GM21381 (cell line): ENCODE measurements around the gene EVI2B.
"Not testable (repeated sequence)": the region's sequence is repeated elsewhere in the genome, so short reads cannot be mapped to it uniquely, and the experiment has no call there.

Source experiments
- ATAC-seq: cut with Tn5 transposase; IDR thresholded peaks from one replicate; pipeline ENCODE4 v1.9.1; 2021; ENCODE audit warnings: mild to moderate bottlenecking, moderate library complexity; ENCODE audit not compliant: unreplicated experiment

Gene EVI2B, protein sequence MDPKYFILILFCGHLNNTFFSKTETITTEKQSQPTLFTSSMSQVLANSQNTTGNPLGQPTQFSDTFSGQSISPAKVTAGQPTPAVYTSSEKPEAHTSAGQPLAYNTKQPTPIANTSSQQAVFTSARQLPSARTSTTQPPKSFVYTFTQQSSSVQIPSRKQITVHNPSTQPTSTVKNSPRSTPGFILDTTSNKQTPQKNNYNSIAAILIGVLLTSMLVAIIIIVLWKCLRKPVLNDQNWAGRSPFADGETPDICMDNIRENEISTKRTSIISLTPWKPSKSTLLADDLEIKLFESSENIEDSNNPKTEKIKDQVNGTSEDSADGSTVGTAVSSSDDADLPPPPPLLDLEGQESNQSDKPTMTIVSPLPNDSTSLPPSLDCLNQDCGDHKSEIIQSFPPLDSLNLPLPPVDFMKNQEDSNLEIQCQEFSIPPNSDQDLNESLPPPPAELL

DNA sequence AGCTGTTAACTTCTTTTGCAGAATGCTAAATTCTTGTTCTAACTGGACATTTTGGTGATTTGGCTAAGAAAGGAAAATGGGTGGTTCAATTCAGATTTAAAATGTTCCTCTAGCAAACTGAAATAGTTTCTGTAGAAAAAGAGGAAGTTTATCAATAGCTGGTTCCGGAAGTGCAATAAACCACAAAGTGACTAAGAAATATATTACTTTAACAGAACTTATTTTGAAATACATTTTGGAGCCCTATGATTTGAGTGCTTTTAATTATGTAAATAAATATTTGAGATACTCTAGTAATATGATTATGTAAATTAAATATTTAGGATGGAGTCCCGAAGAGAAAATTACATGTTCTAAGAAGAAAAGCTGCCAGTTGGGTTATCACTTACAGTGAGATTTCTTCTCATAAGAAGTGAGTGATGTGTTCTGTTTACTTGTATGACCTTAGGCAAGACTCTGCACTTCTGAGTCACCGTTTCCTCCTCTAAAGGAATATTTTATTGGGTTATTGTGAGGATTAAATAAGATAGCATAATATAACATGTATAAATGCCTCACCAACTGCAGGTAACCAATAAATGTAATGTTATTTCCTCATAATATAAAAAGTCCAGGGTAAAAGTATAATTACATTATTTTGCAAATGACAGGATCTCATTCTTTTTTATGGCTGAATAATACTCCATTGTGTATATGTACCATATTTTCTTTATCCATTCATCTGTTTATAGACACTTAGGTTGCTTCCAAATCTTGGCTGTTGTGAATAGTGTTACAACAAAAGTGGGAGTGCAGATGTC is at the start of gene EVI2B:
Gene EVI2B, minus strand, starts transcription at position 73 of the 800 bp plus-strand sequence. CDS start 8,445 bp downstream, outside the sequence.
- ATAC-seq: no peak

DNA sequence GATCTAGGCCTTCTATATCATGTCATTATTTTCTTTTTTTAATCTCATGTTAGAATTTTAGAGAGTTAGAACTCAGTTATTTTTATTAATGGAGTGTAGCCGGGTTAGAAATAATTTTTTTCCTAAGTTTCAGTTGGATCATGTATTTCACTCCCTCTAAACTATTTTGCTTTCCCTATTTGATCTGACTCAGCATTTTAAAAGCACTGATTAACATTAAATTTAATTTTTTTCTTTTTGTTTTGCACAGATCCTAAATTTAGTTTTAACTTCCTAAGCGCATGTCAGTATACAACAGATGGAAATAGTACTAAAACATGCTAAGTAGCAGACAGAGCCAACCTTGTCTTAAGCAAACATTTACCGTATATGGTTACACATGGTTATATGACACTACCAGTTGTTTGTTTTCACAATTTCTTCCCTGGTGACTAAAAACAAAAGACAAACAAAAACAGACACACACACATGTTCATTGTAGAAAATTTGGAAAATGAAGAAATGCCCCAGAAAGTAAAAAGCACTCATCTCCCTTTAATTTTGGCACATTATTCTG is 44.1 kb upstream of the EVI2B start:
- ATAC-seq: no peak

DNA sequence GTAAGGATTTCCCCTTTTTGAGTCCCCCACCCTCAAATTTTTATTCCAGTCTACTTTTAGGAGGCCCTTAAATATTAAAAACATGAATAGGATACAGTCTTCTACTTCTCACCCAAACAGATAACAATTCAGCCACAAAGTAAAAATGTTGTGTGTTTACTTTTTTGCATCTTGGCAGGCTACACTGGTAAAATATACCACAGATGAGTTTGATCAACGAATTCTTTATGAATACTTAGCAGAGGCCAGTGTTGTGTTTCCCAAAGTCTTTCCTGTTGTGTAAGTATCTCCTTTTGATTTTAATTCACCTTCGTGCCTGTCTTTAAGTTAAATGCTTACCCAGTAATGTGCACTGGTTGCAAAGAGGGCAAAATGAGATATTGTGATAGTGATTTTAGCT is 43.2 kb upstream of the EVI2B start:
- ATAC-seq: no peak

DNA sequence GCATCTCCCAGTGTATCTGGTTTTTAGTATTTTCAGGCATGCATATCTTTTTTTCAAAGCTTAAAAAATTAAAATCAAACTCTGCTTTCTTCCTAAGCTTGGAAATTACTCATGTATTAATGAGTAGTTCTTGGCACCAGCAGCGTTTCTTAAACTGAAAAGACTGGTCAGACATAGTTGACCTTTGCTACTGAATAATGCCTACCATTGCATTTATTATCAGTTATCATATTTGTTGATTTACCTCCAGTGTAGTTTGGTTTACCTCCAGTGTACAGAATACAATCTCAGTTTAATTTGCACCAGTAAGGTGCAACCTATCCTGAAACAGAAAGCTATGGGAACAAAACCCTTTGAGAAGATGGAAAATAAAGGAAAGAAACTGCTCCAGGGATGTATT is 42.1 kb upstream of the EVI2B start:
- no peak for ATAC-seq

DNA sequence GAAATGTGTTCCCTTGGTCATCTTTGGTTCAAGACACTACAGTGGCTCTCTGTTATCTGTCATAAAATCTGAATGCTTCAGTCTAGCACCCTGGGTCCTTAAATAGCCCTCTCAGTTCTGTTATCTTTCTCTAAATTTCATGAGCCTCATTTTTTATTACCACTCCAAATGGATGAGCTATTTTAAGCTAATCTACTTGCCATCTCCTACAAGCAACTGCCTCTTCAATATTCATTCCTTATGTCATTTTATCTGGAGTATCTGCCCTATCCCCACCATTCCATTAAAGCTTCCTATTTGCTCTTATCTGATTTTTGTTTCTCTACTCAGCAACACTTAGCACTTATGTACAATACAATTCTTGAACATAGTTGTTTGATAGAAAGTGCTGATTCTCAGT is 35.6 kb upstream of the EVI2B start:
- ATAC-seq: no peak

DNA sequence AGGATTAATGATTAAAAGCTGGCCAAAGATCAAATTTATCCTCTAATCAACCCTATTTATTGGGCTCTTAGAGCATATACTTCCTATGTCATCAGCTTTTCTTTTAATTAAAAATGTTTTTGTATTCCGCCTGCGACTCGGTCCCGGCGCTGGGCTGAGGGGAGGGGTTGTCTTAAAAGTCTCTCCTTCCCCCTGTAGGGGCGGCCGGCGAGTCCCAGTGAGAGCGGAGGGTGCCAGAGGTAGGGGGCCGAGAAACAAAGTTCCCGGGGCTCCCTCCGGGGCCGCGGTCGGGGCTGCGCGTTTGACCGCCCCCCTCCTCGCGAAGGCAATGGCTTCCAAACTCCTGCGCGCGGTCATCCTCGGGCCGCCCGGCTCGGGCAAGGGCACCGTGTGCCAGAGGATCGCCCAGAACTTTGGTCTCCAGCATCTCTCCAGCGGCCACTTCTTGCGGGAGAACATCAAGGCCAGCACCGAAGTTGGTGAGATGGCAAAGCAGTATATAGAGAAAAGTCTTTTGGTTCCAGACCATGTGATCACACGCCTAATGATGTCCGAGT is 31.4 kb upstream of the EVI2B start:
- not testable (repeated sequence) for ATAC-seq

DNA sequence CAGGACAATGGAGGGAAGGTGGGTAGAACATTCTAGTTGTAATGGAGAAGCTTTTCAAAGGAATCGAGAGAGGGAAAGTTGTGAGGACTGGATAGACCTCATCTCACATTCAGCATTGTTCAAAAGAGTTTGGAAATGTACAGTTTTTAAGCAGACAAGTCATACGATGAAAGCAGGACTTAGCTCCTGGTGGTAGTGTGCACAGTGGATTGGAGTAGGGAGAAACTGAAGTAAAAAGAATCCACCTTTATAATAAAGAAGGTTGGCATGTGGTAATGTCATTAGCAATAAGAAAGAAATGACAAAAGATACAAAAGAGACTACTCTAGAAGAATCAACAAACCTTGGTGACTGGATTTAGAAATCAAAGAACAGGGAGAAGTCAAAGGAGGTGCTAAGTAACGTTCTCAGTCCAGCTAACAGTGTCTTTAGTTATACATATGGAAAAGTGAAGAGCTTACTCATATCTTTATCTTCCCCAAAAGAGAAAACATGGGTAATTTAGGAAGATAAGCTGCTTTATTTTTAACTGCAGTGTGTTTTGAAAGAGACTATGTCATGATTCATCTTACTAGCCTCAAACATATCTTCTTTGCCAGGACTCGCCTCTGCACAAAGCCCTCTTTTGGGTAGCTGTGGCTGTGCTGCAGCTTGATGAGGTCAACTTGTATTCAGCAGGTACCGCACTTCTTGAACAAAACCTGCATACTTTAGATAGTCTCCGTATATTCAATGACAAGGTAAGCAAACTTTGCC is 26.2 kb upstream of the EVI2B start:
- no peak for ATAC-seq

DNA sequence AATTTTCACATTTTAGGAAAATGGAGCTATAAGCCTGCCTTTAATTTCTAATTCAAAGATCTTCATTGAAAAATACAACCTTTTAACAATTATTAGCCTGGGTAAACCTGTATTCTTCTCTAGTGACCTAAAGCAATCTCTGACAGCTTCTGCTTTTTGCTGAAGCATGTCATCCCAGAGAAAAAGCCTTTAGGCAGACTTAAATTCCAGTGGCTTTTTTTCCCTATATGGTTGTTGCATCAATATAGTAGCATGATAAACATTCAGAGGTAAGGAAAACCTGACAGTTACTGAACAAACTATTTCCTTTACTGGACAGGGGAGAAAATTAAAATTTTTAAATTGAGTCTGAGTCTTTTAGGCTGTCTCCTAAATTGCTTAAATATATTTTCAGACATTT is 15.4 kb upstream of the EVI2B start:
- no peak for ATAC-seq

DNA sequence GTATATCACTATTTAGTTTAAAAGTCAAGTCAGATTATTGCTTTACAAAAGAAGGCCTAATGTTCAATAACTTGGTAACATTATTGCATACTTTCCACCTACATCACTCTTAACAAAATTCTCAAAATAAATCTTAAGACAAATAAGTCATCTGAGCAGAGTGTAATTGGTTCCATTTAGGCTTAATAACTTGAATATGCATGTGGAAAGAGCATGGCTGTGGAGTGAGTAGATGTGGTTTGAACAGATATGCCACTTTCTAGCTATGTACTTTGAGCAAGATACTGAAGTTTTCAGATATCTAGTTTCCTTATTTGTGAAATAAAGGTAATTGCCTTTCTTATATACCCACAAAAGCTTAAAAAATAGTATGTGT is 14.3 kb upstream of the EVI2B start:
- ATAC-seq: no peak

DNA sequence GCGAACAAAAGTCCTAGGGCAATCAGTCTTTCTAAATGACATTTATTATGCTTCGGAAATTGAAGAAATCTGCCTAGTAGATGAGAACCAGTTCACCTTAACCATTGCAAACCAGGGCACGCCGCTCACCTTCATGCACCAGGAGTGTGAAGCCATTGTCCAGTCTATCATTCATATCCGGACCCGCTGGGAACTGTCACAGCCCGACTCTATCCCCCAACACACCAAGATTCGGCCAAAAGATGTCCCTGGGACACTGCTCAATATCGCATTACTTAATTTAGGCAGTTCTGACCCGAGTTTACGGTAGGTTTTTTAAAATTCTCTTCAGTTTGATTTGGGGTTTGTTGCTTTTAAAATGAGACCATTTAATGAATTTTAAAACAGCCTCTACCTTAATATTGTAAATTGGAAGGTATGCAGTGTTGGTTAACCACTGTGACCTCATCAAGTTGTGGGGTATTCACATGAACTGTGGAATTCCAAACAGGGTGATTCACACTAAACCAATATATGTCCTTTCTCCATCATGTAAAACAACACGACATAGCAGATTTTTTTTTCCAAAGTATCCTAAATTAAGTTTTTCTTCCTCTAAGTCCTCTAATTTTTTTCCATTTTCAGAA is 13.8 kb upstream of the EVI2B start:
- no peak for ATAC-seq

DNA sequence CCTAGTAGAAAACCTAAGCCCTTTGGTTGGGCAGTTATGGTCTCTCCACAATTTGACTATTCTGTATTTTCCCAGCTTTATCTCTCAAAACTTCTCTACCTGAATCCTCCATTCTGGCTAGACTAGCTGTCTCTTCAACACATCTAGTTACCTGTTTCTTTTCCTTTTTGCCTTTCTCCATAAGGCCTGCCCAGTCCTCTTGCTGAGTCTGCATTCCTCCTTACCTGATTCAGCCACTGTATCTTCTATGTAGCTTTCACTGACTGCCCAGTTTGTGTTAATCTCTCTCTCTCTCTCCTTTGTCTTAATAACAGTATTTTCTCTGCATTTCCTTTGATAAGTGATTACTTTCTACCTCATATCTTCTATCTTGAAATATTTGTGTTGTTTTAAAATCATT is 9.7 kb upstream of the EVI2B start:
- ATAC-seq: no peak

DNA sequence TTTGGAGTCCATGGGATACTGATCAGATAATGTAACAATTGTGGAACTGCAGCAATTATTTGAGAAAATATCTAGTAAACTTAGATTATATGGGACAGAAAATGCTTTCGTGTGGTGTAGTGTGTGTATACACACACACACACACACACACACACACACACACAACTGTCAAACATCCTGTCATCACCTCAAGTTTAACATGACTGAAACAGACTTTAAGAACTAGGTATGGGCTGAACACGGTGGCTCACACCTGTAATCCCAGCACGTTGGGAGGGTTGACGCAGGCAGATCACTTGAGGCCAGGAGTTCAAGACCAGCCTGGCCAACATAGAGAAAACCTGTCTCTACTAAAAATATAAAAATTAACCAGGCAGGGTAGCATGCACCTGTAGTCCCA is 8.1 kb upstream of the EVI2B start:
- no peak for ATAC-seq

DNA sequence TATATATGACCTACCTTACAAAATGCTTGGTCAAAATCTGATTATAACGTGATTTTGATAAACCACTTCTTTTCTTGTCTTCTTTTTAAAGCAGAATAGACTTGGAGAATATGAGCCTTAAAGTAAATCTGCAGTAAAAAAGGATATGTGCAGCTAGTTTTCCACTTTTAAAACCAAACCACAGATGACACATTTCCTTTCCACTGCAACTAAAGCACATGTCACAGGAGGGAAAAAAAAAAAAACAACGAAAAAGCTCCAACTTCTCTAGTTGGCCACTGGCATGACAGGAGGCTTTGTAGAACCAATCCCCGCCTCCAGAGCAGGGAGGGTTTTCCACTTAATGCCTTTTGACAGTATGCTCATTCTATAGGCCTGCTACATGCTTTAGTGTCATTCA is 7.6 kb upstream of the EVI2B start, which contains the start of gene EVI2A:
Gene EVI2A, minus strand, starts transcription at position 142 of the 400 bp plus-strand sequence. CDS start 2,609 bp downstream, outside the sequence.
- no peak for ATAC-seq

DNA sequence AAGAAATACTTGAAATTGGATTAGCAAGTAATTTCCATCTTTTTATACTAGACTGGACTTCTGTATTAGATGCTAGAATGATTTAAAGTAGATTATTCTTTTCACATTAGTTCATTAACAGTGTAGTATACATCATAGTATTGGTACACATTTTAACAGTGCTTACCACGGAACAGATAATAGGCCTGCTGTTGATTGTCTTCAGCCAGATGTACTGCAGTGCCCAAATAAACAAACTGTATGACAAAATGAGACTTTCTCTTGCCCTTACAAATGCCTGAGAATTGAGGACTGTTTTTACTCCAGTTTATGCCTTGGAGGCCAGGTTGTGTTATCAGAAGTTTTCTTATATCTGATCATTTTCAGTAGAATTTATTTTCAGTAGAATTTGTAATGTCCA is 6.9 kb upstream of the EVI2B start:
- ATAC-seq: no peak

DNA sequence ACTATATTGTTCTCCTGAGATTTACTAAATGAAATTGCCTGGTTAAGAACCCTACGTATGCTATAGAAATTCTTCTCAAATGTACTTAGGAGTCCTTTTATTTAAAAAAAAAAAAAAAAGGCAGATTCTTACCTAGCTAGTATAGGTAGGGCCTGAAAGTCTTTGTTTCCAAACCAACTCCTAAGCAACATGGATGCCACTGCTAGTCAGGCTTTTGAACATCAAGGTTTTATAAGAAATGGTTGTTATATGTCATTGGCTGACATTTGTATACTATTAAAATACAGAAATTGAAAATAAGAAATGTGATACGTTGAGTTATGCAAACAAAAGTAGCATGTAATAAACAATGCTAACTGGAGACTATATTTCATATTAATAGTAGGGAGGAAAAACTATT is 6.4 kb upstream of the EVI2B start:
- no peak for ATAC-seq

DNA sequence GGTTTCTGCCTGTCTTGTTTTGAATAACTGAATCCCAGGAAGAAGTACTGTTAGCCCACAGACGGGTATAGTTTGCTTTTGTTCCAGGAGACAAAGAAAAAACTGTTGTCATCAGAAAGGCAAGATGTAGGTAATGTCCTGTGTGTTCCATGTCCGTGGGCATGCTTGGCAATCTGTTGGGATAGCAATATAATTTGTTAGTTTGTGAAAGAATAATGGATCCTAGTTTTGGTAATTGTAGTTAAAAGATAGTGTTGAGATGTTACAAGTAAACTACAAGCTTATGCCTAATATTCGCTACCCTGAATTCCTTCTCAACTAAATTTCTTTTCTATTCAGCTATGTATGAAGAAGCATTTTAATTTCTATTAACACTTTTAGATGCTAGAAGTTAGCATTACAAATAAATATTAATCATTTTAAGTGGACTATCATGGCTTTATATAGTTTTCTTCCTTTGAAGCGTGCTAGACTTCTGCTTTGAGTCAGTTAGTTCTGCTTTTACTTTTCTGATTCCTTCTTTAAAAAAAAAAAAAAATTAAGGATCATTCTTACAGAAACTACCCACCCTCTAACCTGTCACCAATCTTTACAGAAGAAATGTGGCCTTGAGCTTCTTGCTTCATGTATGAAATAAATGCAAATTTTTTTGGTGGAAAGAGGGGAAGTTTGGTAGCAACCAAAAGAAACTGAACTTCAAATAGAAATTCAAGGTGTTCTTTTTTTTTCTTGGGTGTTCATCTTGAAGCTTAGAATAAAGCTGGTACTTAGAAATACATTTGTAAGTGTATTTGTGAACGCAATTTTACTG is 5.2 kb upstream of the EVI2B start:
- no peak for ATAC-seq

DNA sequence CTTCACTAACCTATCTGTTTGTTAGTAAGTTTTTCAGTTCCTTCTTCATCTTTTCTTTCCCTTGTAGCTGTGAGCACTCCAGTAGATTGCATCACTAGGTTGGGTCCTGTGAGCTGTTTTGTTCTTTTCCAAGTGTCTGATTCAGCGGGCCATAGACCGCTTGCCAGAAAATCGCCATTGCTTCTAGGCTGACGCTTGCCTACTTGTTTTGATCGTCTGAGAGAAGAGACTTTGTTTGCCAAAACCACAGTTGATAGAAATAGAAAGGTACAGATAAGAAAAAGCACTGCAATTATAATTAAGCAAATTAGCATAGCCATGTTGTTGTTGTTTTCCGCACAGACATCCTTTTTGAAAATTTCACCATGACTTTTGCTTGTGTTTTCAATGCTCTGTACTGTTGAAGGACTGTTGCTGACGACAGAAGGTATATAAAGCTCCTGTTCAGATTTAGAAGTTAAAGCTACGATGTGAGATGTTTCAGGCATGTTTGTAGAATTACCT is 4.5 kb upstream of the EVI2B start:
- ATAC-seq: no peak

DNA sequence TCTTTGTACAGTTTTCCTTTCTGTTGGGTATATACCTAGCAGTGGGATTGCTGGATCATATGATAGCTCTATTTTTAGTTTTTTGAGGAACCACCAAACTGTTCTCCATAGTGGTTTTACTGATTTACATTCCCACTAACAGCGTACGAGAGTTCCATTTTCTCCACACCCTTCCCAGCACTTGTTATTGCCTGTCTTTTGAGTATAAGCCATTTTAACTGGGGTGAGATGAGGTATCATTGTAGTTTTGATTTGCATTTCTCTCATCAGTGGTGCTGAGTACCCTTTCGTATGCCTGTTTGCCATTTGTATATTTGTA is 887 bp upstream of the EVI2B start:
- ATAC-seq: no peak

DNA sequence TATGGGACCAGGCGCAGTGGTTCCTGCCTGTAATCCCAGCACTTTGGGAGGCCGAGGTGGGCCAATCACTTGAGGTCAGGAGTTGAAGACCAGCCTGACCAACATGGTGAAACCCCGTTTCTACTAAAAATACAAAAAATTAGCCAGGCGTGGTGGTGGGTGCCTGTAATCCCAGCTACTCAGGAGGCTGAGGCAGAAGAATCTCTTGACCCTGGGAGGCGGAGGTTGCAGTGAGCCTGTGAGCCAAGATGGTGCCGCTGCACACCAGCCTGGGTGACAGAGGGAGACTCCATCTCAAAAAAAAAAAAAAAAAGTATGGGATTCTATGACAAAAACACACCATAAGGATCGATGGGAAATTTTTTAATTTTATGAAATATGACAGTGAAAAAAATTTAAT is 1.6 kb downstream of the EVI2B start:
- not testable (repeated sequence) for ATAC-seq
